ENCODE data around the gene C3orf20. TPM values are rescaled to one million over a fixed set of nuclear protein-coding genes. Genes with fewer than 3 reads are reported as not detected.

Gene C3orf20
- total RNA-seq, 1 experiment from 2014 or later, result not detected

- no peaks in the 10 kb centered on the region for H3K9me3 Mint-ChIP-seq (ENCODE audit: unreplicated experiment)
- no TSS peak for BruUV-seq (replicated peaks)
- no peak for DNase-seq (ENCODE audit: unreplicated experiment)
- intact Hi-C loops (cut with micrococcal nuclease), result no loop called here
- H3K27me3 Mint-ChIP-seq (ENCODE audit: insufficient read depth, unreplicated experiment), result peaks cover 25% of the 10 kb centered on the region
- no peaks in the 10 kb centered on the region for H3K4me1 Mint-ChIP-seq (ENCODE audit: insufficient read depth, unreplicated experiment)
- ChIA-PET POLR2A (no interaction called here), CTCF (no interaction called here)
- no peak overlapping the region for H3K27ac Mint-ChIP-seq (ENCODE audit: low read depth, unreplicated experiment)
- H3K36me3 Mint-ChIP-seq (ENCODE audit: insufficient read depth, unreplicated experiment), result no peaks in the 10 kb centered on the region
- TF ChIP-seq CTCF (IDR thresholded peaks at IDR 0.05; ENCODE audit: unreplicated experiment), result no peak
- no peak overlapping the region for H3K4me3 Mint-ChIP-seq (ENCODE audit: unreplicated experiment)
These were observed 89.6 kb downstream of the C3orf20 start for GRCh38 chr3:14764331-14765059.

- no peak for TF ChIP-seq CTCF (IDR thresholded peaks at IDR 0.05; ENCODE audit: unreplicated experiment)
- no peaks in the 10 kb centered on the region for H3K36me3 Mint-ChIP-seq (ENCODE audit: insufficient read depth, unreplicated experiment)
- POLR2A ChIA-PET, result no interaction called here
- CTCF ChIA-PET, result no interaction called here
- intact Hi-C loops (cut with micrococcal nuclease), result no loop called here
- DNase-seq (ENCODE audit: unreplicated experiment), result no peak
- no peak overlapping the region for H3K4me3 Mint-ChIP-seq (ENCODE audit: unreplicated experiment)
- H3K27ac Mint-ChIP-seq (ENCODE audit: low read depth, unreplicated experiment), result no peak overlapping the region
- H3K9me3 Mint-ChIP-seq (ENCODE audit: unreplicated experiment), result no peaks in the 10 kb centered on the region
- peaks cover 25% of the 10 kb centered on the region for H3K27me3 Mint-ChIP-seq (ENCODE audit: insufficient read depth, unreplicated experiment)
- H3K4me1 Mint-ChIP-seq (ENCODE audit: insufficient read depth, unreplicated experiment), result no peaks in the 10 kb centered on the region
- no TSS peak for BruUV-seq (replicated peaks)
These were observed 90.1 kb downstream of the C3orf20 start for GRCh38 chr3:14765060-14765400.

- no peak for TF ChIP-seq CTCF (IDR thresholded peaks at IDR 0.05; ENCODE audit: unreplicated experiment)
- POLR2A ChIA-PET, result no interaction called here
- intact Hi-C loops (cut with micrococcal nuclease), result no loop called here
- CTCF ChIA-PET, result no interaction called here
- Mint-ChIP-seq H3K9me3 (ENCODE audit: unreplicated experiment) (no peaks in the 10 kb centered on the region), H3K36me3 (ENCODE audit: insufficient read depth, unreplicated experiment) (no peaks in the 10 kb centered on the region), H3K27me3 (ENCODE audit: insufficient read depth, unreplicated experiment) (peaks cover 25% of the 10 kb centered on the region), H3K4me1 (ENCODE audit: insufficient read depth, unreplicated experiment) (no peaks in the 10 kb centered on the region), H3K4me3 (ENCODE audit: unreplicated experiment) (no peak overlapping the region), H3K27ac (ENCODE audit: low read depth, unreplicated experiment) (no peak overlapping the region)
- BruUV-seq (replicated peaks), result no TSS peak
- no peak for DNase-seq (ENCODE audit: unreplicated experiment)
These were observed 90.9 kb downstream of the C3orf20 start for GRCh38 chr3:14765576-14766427.

- no peaks in the 10 kb centered on the region for H3K4me1 Mint-ChIP-seq (ENCODE audit: insufficient read depth, unreplicated experiment)
- ChIA-PET POLR2A (no interaction called here), CTCF (no interaction called here)
- no peak for DNase-seq (ENCODE audit: unreplicated experiment)
- no TSS peak for BruUV-seq (replicated peaks)
- no peak for TF ChIP-seq CTCF (IDR thresholded peaks at IDR 0.05; ENCODE audit: unreplicated experiment)
- no peaks in the 10 kb centered on the region for H3K36me3 Mint-ChIP-seq (ENCODE audit: insufficient read depth, unreplicated experiment)
- no peak overlapping the region for H3K27ac Mint-ChIP-seq (ENCODE audit: low read depth, unreplicated experiment)
- intact Hi-C loops (cut with micrococcal nuclease), result no loop called here
- peaks cover 25% of the 10 kb centered on the region for H3K27me3 Mint-ChIP-seq (ENCODE audit: insufficient read depth, unreplicated experiment)
- H3K9me3 Mint-ChIP-seq (ENCODE audit: unreplicated experiment), result no peaks in the 10 kb centered on the region
- H3K4me3 Mint-ChIP-seq (ENCODE audit: unreplicated experiment), result no peak overlapping the region
These were observed 91.7 kb downstream of the C3orf20 start for GRCh38 chr3:14766428-14767244.

All from MCF 10A (cell line).